Mammary epithelial cell (primary cell): ENCODE results near the gene GRID2.

Source experiments
- CTCF ChIP-seq, 2 donors: IDR thresholded peaks in 1 of 2; conservative IDR thresholded peaks in 1 of 2; 2 replicates each; pipeline ENCODE4 v1.5.1; 2011 to 2012; ENCODE audit warnings: inconsistent platforms in 2 of 2, low read length in 2 of 2, mild to moderate bottlenecking in 2 of 2, control low read depth in 1 of 2, low read depth in 1 of 2; ENCODE audit not compliant: insufficient read depth in 1 of 2; ENCODE audit errors: extremely low read depth in 1 of 2
- EZH2 ChIP-seq: IDR thresholded peaks from 2 replicates; pipeline ENCODE4 v1.6.1; 2012; ENCODE audit warnings: low read length, inconsistent platforms, borderline replicate concordance

- TF ChIP-seq CTCF (conservative IDR thresholded peaks at IDR 0.05 in 1 of 2, IDR thresholded peaks at IDR 0.05 in 1 of 2; ENCODE audit: extremely low read depth in 1 of 2, insufficient read depth in 1 of 2, low read depth in 1 of 2, low read length in 2 of 2) (no peak), EZH2 (no peak)
These were observed 1162.7 kb downstream of the GRID2 start for GRCh38 chr4:93466446-93466845.
